Ishikawa (cell line): ENCODE data around the gene B3GLCT.

Source experiments
- EP300 ChIP-seq: IDR thresholded peaks from 2 replicates; pipeline ENCODE4 v1.6.1; 2012; ENCODE audit warnings: borderline replicate concordance
- FOXM1 ChIP-seq: IDR thresholded peaks from 2 replicates; pipeline ENCODE4 v1.6.1; 2012; ENCODE audit warnings: low read depth, borderline replicate concordance
- RAD21 ChIP-seq: IDR thresholded peaks from 2 replicates; pipeline ENCODE4 v1.6.1; 2012; ENCODE audit warnings: low read depth
- TEAD4 ChIP-seq: IDR thresholded peaks from 2 replicates; pipeline ENCODE4 v1.6.1; 2012
- TF ChIP-seq, protein P1 (sequence below): IDR thresholded peaks from 2 replicates; pipeline ENCODE4 v1.6.1; 2012

DNA sequence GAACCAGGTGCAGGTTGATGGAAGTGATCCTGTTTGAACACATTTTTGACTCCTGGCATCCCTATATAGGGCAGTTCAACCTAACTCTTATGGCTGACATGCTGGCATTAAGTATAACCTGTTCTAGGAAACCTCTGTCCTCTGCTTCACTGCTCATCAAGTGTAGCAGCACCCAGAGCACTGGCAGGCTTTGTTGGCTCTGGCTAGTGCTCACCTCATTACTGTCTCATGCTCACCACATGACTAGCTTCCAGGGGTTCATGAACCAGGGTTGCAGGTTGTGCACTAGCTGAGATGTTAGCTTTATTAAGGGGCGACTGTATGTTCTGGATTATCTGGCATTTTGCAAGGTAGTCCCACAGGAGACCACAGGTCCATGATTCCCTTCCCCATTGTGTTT is 63.6 kb downstream of the B3GLCT start:
- TF ChIP-seq, protein P1, sequence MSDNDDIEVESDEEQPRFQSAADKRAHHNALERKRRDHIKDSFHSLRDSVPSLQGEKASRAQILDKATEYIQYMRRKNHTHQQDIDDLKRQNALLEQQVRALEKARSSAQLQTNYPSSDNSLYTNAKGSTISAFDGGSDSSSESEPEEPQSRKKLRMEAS = no peak
- TF ChIP-seq EP300 (no peak), FOXM1 (no peak), RAD21 (no peak), TEAD4 (no peak)
